Sigmoid colon (tissue), 7 donors: ENCODE measurements around the gene MAP3K7. TPM values are rescaled to one million over a fixed set of nuclear protein-coding genes. Genes with fewer than 3 reads are reported as not detected.

Source experiments
- DNase-seq: peaks from one replicate; pipeline ENCODE4 v3.0.0-alpha.2; 2019
- H3K27ac ChIP-seq, 4 donors: fragments of 200-600 bp; sonication (generic); one replicate each; pipeline ENCODE4 v1.5.1; 2016 to 2019; ENCODE audit warnings: mild to moderate bottlenecking in 1 of 4
- H3K27me3 ChIP-seq, 3 donors: fragments of 200-600 bp; sonication (generic); one replicate each; pipeline ENCODE4 v1.5.1; 2019; ENCODE audit warnings: mild to moderate bottlenecking in 1 of 3
- H3K36me3 ChIP-seq, 4 donors: fragments of 200-600 bp; sonication (generic); one replicate each; pipeline ENCODE4 v1.5.1; 2016 to 2019
- H3K4me1 ChIP-seq, 4 donors: fragments of 200-600 bp; sonication (generic); one replicate each; pipeline ENCODE4 v1.5.1; 2017 to 2019
- H3K4me3 ChIP-seq, 4 donors: fragments of 200-600 bp; sonication (generic); one replicate each; pipeline ENCODE4 v1.5.1; 2017 to 2019; ENCODE audit warnings: mild to moderate bottlenecking in 2 of 4, moderate library complexity in 1 of 4
- H3K9me3 ChIP-seq, 4 donors: fragments of 200-600 bp in 3 of 4; sonication (generic) in 3 of 4; one replicate each; pipeline versions ENCODE4 v1.5.1 to v1.6.1; 2013 to 2019
- CTCF ChIP-seq, 4 experiments: fragments of 450-650 bp in 3 of 4; fragments of 200-600 bp in 1 of 4; IDR thresholded peaks; one replicate each; pipeline ENCODE4 v1.5.1; 2016 to 2019; ENCODE audit warnings: antibody characterized with exemption in 4 of 4, mild to moderate bottlenecking in 3 of 4, moderate library complexity in 2 of 4
- EP300 ChIP-seq, 4 donors: sonication (generic); formaldehyde crosslinking; IDR thresholded peaks; one replicate each; pipeline ENCODE4 v1.6.1; 2017; ENCODE audit warnings: antibody characterized with exemption in 4 of 4
- POLR2A ChIP-seq, 2 donors: fragments of 450-650 bp; IDR thresholded peaks; one replicate each; pipeline ENCODE4 v1.6.1; 2016; ENCODE audit warnings: antibody characterized with exemption in 2 of 2, mild to moderate bottlenecking in 2 of 2, moderate library complexity in 2 of 2
- POLR2AphosphoS5 ChIP-seq, 4 donors: sonication (generic); formaldehyde crosslinking; IDR thresholded peaks; one replicate each; pipeline ENCODE4 v1.6.1; 2017; ENCODE audit warnings: antibody characterized with exemption in 4 of 4
- WGBS, 2 donors: extraction: QIAGEN DNeasy Blood & Tissue Kit; methylation state at CpG; one replicate each; pipeline ENCODE4 v1.1.7; 2013; 5-methylcytosine and 5-hydroxymethylcytosine counted together
- intact Hi-C: fragments of 100-400 bp; cut with DNase I; formaldehyde crosslinking; loops from one replicate; pipeline ENCODE4 v1.15.1; 2023
- polyA plus RNA-seq, 3 donors: library from polyadenylated mRNA; stranded (reverse); fragments of 200-250 nt; gene quantifications; one replicate each; pipeline ENCODE4 v1.2.3, GENCODE V29; 2013
- total RNA-seq, 4 donors: library from RNA; depleted of rRNA; stranded (reverse); fragments of >200 nt; gene quantifications; one replicate each; pipeline ENCODE4 v1.1.0, GENCODE V29; 2016
- donor health status: healthy with polysubstance abuse.
- donor health status: Bipolar disorder and iron deficiency.
- donor health status: healthy.

MAP3K7 gene
- total and polyA plus RNA-seq, 7 donors: 7.9 to 25.3 (median 21.2) TPM

GRCh38 chr6:90493332-90493731 lies 93.5 kb downstream of the MAP3K7 start:
- WGBS, 2 donors: 59 to 85% methylated on average over 2 of the region's 2 CpGs
- H3K27me3 ChIP-seq: no peaks in the 10 kb centered on the region
- H3K36me3 ChIP-seq: no peaks in the 10 kb centered on the region

GRCh38 chr6:90492798-90493197 lies 94.1 kb downstream of the MAP3K7 start:
- no peaks in the 10 kb centered on the region for H3K36me3 ChIP-seq
- 95 to 96% methylated on average over 6 of the region's 6 CpGs for WGBS, 2 donors
- no peak for DNase-seq
- no peaks in the 10 kb centered on the region for H3K9me3 ChIP-seq
- no peaks in the 10 kb centered on the region for H3K4me1 ChIP-seq
- no peaks in the 10 kb centered on the region for H3K27me3 ChIP-seq
- no peak for TF ChIP-seq POLR2A (IDR thresholded peaks at IDR 0.05)
- no peak for TF ChIP-seq CTCF (IDR thresholded peaks at IDR 0.05)
- no peak for TF ChIP-seq EP300 (IDR thresholded peaks at IDR 0.05)
- no peak for TF ChIP-seq POLR2AphosphoS5 (IDR thresholded peaks at IDR 0.05)
- no peak overlapping the region for H3K27ac ChIP-seq
- intact Hi-C loops: no loop called here
- no peak overlapping the region for H3K4me3 ChIP-seq

More at GRCh38 chr6:90493332-90493731, 93.5 kb downstream of the MAP3K7 start:
- DNase-seq: no peak
- Histone ChIP-seq H3K9me3 (no peaks in the 10 kb centered on the region), H3K4me3 (no peak overlapping the region), H3K27ac (no peak overlapping the region), H3K4me1 (no peaks in the 10 kb centered on the region)
- intact Hi-C loops: no loop called here
- TF ChIP-seq POLR2A (IDR thresholded peaks at IDR 0.05) (no peak), CTCF (IDR thresholded peaks at IDR 0.05) (no peak), POLR2AphosphoS5 (IDR thresholded peaks at IDR 0.05) (no peak), EP300 (IDR thresholded peaks at IDR 0.05) (no peak)

- TF ChIP-seq EP300 (IDR thresholded peaks at IDR 0.05): no peak
- TF ChIP-seq POLR2AphosphoS5 (IDR thresholded peaks at IDR 0.05): no peak
- H3K27me3 ChIP-seq: no peaks in the 10 kb centered on the region
- intact Hi-C loops: no loop called here
- DNase-seq: no peak
- H3K4me1 ChIP-seq: no peaks in the 10 kb centered on the region
- WGBS, 2 donors: 13 to 58% methylated on average over 1 of the region's 1 CpG
- H3K36me3 ChIP-seq: no peaks in the 10 kb centered on the region
- H3K9me3 ChIP-seq: no peaks in the 10 kb centered on the region
- no peak overlapping the region for H3K27ac ChIP-seq
- H3K4me3 ChIP-seq: no peak overlapping the region
Measured at GRCh38 chr6:90492369-90492768, 94.5 kb downstream of the MAP3K7 start.

DNA sequence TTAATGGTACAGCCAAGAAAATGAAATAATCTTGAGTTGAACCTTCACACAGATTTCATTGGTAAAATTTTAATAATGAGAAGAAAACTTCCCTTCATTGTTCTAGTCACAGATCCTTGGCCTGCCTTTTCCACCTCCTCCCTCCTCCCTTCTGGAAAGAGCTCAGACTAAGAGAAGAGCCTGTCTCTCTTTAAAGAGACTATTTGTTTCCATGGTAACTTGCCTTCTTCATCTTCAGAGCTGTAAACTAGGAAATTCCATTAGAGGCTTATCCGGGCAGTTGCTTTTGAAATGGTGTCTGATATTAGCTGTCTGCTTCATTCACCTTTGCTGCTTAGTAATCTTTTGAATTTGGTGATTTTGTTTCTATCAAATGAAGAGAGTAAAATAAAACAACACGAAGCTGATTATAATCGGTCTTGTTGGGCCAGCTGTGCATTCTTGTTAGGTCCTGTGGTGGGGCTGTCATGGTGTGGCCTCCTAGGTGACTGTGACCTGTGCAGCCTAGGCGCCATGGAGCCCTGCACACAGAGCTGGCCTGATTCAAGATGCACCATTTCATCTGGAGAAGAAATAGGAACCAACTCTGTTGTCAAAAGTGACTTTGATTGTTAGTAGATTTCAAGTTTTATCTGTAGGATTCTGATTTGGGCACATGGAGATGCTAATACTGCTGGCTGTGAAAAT lies 96.7 kb downstream of the MAP3K7 start:
- Histone ChIP-seq H3K4me3 (no peak overlapping the region), H3K9me3 (no peaks in the 10 kb centered on the region), H3K4me1 (no peaks in the 10 kb centered on the region), H3K36me3 (no peaks in the 10 kb centered on the region), H3K27ac (no peak overlapping the region), H3K27me3 (no peaks in the 10 kb centered on the region)
- no peak for DNase-seq
- TF ChIP-seq POLR2AphosphoS5 (IDR thresholded peaks at IDR 0.05): no peak
- no peak for TF ChIP-seq CTCF (IDR thresholded peaks at IDR 0.05)
- no peak for TF ChIP-seq EP300 (IDR thresholded peaks at IDR 0.05)
- TF ChIP-seq POLR2A (IDR thresholded peaks at IDR 0.05): no peak
- WGBS, 2 donors: 77 to 87% methylated on average over 4 of the region's 4 CpGs
- intact Hi-C loops: no loop called here

DNA sequence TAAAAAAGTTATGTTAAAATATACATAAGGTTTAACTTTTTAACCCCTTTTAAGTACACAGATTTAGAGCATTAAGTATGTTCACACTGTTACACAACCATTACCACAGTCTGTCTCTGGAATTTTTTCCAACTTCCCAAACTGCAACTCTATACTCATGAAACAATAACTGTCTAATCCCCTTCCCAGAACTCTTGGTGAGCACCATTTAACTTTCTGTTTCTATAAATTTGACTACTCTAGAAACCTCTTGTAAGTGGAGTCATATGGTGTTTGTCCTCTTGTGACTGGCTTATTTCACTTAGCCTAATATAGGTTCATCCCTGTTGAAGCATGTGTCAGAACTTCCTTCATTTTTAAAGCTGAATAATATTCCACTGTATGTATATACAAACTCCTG lies 98.1 kb downstream of the MAP3K7 start:
- TF ChIP-seq EP300 (IDR thresholded peaks at IDR 0.05) (no peak), CTCF (IDR thresholded peaks at IDR 0.05) (no peak), POLR2A (IDR thresholded peaks at IDR 0.05) (no peak), POLR2AphosphoS5 (IDR thresholded peaks at IDR 0.05) (no peak)
- no peak for DNase-seq
- no peaks in the 10 kb centered on the region for H3K9me3 ChIP-seq
- intact Hi-C loops: no loop called here
- no peak overlapping the region for H3K27ac ChIP-seq
- no peaks in the 10 kb centered on the region for H3K27me3 ChIP-seq
- no peak overlapping the region for H3K4me3 ChIP-seq
- no peaks in the 10 kb centered on the region for H3K36me3 ChIP-seq
- H3K4me1 ChIP-seq: no peaks in the 10 kb centered on the region
